Fibroblast of mammary gland (primary cell): Measurements from ENCODE around the gene YEATS2.

Experiments
- DNase-seq: peaks from one replicate; pipeline ENCODE4 v3.0.0-alpha.2; 2010; ENCODE audit warnings: low read depth
- H3K4me3 ChIP-seq: 2 replicates; pipeline ENCODE4 v1.5.1; 2011; ENCODE audit warnings: low read depth, mild to moderate bottlenecking, low read length, moderate library complexity; ENCODE audit not compliant: control insufficient read depth
- CTCF ChIP-seq: conservative IDR thresholded peaks from 2 replicates; pipeline ENCODE4 v1.5.1; 2011; ENCODE audit warnings: low read depth, low read length, inconsistent platforms; ENCODE audit not compliant: control insufficient read depth, insufficient read depth

YEATS2 gene

GRCh38 chr3:183829466-183829865, 131.9 kb downstream of the YEATS2 start:
- DNase-seq, result no peak
- H3K4me3 ChIP-seq, result no peak overlapping the region
- TF ChIP-seq CTCF, result no peak

GRCh38 chr3:183830187-183830586, 132.6 kb downstream of the YEATS2 start:
- no peak overlapping the region for H3K4me3 ChIP-seq
- no peak for TF ChIP-seq CTCF
- no peak for DNase-seq

GRCh38 chr3:183833516-183833915, 135.9 kb downstream of the YEATS2 start:
- no peak overlapping the region for H3K4me3 ChIP-seq
- no peak for TF ChIP-seq CTCF
- DNase-seq, result no peak

- no peak for TF ChIP-seq CTCF
- no peak overlapping the region for H3K4me3 ChIP-seq
- DNase-seq, result no peak
Observed at GRCh38 chr3:183837390-183837789, 139.8 kb downstream of the YEATS2 start.

GRCh38 chr3:183837894-183838293, 140.3 kb downstream of the YEATS2 start:
- no peak for DNase-seq
- no peak overlapping the region for H3K4me3 ChIP-seq
- TF ChIP-seq CTCF, result no peak

- TF ChIP-seq CTCF, result no peak
- DNase-seq, result no peak
- no peak overlapping the region for H3K4me3 ChIP-seq
Observed at GRCh38 chr3:183839751-183840150, 142.2 kb downstream of the YEATS2 start.

- TF ChIP-seq CTCF, result no peak
- peak; percentile 83 for DNase-seq
- no peak overlapping the region for H3K4me3 ChIP-seq
Observed at GRCh38 chr3:183844606-183845005, 147.0 kb downstream of the YEATS2 start.
